ENCODE measurements around the gene FRY.
A peak's percentile ranks its signal among the peaks of the same experiment; 100 is the strongest.

The FRY gene

DNA sequence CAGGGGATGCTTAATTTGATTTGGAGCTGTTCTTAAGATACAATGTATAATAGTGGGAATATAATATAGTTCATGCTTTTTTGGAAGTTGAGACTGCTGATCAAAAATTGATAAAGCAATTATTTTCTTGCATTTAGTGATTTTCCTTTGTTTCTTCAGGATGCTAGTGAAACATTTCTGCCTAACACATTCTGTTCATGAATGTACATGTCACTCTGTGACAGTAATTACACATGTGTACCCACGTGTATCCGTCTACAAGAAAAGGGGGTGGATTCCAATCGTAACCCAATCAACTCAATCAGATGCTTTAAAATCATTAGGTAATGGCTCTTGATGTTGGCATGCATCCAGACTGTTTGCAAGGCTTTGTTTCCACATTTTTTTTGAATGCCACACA is 5.0 kb upstream of the FRY start:
- TF ChIP-seq, protein P1, sequence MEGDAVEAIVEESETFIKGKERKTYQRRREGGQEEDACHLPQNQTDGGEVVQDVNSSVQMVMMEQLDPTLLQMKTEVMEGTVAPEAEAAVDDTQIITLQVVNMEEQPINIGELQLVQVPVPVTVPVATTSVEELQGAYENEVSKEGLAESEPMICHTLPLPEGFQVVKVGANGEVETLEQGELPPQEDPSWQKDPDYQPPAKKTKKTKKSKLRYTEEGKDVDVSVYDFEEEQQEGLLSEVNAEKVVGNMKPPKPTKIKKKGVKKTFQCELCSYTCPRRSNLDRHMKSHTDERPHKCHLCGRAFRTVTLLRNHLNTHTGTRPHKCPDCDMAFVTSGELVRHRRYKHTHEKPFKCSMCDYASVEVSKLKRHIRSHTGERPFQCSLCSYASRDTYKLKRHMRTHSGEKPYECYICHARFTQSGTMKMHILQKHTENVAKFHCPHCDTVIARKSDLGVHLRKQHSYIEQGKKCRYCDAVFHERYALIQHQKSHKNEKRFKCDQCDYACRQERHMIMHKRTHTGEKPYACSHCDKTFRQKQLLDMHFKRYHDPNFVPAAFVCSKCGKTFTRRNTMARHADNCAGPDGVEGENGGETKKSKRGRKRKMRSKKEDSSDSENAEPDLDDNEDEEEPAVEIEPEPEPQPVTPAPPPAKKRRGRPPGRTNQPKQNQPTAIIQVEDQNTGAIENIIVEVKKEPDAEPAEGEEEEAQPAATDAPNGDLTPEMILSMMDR (conservative IDR thresholded peaks at IDR 0.05) = no peak
- no peak for TF ChIP-seq ZFX (IDR thresholded peaks at IDR 0.05)
- no peak overlapping the region for H3K27ac ChIP-seq

DNA sequence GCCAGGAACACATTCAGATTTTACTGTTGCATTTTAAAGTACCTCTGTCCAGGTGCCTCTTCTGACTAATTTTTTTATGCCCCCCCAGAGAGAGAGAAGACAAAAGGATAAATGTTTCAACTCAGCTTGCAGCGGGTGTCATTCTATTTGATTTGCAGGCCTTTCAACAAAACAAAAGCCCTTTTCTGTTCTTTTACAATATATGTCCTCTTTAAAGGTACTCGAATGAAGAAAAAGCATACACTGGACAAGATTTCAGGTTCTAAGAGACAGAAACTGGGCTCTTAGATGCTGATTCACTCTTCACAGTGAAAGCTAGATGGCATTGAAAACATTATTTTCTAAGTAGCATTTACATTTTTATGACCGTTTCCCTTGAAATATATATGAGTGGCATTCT is 2.9 kb upstream of the FRY start:
- TF ChIP-seq, protein P1 (conservative IDR thresholded peaks at IDR 0.05) = no peak
- TF ChIP-seq ZFX (IDR thresholded peaks at IDR 0.05) = no peak
- H3K27ac ChIP-seq = no peak overlapping the region

DNA sequence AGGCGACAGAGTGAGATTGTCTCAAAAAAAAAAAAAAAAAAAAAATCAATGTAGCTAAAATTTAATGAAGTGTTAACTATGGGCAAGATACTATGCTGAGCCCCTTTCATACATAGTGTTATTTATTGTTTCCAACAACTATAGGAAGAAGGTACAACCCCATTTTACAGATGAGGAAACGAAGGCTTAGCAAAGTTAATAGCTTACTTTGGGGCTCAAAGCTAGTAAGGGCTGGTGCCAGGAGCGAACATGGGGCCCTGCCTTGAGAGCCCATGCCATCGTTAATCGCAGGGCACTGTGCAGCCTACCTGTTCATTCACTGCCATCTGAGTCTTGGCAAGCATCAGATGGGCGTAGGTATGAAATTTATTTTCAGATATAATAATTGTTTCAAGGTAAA is 1.9 kb upstream of the FRY start:
- TF ChIP-seq, protein P1 (conservative IDR thresholded peaks at IDR 0.05) = no peak
- TF ChIP-seq ZFX (IDR thresholded peaks at IDR 0.05) = no peak
- H3K27ac ChIP-seq = no peak overlapping the region

DNA sequence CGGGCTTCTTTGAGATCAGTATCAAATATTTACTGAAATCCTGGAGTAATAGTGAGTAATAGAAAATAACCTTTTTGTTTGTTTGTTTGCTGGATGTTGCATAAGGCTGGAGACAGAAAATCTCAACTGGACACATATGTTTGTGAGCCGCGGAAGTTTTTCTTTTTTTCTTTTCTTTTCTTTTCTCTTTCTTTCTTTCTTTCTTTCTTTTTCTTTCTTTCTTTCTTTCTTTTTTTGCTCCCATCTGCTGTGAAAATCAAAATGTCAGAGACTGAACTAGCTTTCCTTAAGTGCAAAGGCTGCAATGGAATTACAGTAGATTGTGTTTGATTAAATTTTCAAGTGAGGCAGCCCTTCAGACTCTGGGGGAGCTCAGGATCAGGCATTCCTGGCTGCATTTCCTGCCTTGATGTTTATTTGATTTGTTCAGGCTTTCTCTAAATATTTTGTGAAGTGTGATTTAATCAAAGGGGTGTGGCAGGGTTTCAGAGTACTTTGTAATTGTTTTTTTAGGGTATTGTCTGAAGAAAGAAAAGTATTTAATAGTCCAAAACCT is 319 bp downstream of the FRY start:
- peak overlapping the region; percentile 19 for H3K27ac ChIP-seq
- no peak for TF ChIP-seq ZFX (IDR thresholded peaks at IDR 0.05)
- TF ChIP-seq, protein P1 (conservative IDR thresholded peaks at IDR 0.05) = no peak

DNA sequence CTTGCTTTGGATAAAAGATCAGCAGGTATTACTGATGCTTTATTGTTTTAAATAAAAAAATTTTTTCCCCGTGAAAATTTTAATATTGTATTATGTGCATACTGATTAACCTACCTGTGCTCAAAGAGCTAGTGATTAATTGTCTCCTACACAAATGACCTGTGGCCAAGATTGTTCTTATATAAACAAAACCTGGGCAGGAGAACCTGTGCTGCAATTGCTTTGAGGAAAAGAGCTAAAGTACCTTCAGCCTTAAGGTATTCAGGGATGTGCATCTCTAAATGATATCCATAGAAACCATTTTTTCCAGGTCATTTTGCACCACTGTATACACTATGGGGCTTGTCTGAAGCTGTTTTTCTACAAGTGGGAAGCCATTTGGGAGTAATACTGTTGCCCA is 1.2 kb downstream of the FRY start:
- no peak overlapping the region for H3K27ac ChIP-seq
- TF ChIP-seq, protein P1 (conservative IDR thresholded peaks at IDR 0.05) = no peak
- no peak for TF ChIP-seq ZFX (IDR thresholded peaks at IDR 0.05)

DNA sequence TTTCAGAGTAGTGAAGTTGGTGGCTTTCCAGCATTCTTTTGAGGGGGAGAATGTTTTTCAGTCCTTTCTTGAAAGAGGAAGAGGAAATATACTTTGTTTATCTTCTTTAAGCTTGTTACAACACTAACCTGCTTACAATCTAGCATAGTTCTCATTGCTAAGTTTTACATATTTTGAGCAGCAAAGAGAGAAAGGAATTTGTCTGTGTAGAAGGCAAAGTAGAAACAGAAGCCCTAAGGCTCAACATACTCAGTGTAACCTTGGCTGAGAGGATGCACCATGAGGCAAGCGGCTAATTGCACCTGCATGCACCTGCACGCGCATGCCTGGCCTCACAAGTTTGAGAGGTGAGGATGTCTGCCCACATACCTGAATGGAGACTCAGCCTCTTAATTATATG is 2.2 kb downstream of the FRY start:
- TF ChIP-seq, protein P1 (conservative IDR thresholded peaks at IDR 0.05) = no peak
- no peak for TF ChIP-seq ZFX (IDR thresholded peaks at IDR 0.05)
- H3K27ac ChIP-seq = no peak overlapping the region

DNA sequence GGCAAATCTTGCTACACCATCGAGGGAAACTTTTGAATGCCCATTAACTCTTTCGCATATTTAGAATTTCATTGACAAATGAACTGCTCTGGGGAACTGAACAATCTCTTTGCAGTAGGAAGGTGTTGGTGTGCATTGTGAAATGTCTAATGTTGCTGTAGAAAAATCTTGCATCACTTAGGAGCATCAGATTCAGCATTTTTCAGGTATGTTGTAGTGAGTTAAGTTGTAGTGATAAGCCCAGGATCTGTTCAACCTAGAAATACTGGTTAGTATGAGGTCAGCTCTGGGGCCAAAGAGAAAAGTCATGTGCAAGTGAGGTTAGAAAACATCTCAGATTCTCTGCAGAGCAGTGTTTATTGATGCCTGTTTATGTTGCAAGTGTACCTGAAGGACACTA is 4.1 kb downstream of the FRY start:
- TF ChIP-seq ZFX (IDR thresholded peaks at IDR 0.05) = no peak
- TF ChIP-seq, protein P1 (conservative IDR thresholded peaks at IDR 0.05) = no peak
- H3K27ac ChIP-seq = no peak overlapping the region; the same call in 1 of the 2 replicates

Measured in C4-2B (cell line).